DND-41 (cell line): ENCODE data around the gene LRRC51.
"Not testable (repeated sequence)": the region's sequence is repeated elsewhere in the genome, so short reads cannot be mapped to it uniquely, and the experiment has no call there.

Experiments
- CTCF ChIP-seq: IDR thresholded peaks from 2 replicates; pipeline ENCODE4 v1.5.1; 2012; ENCODE audit warnings: borderline replicate concordance, low read length, moderate library complexity, mild to moderate bottlenecking; ENCODE audit not compliant: poor library complexity, severe bottlenecking; ENCODE audit errors: extremely low read depth
- EZH2 ChIP-seq: IDR thresholded peaks from 3 replicates; pipeline ENCODE4 v1.6.1; 2012; ENCODE audit warnings: borderline replicate concordance, low read depth, mild to moderate bottlenecking, moderate library complexity, low read length, inconsistent platforms; ENCODE audit not compliant: severe bottlenecking

DNA sequence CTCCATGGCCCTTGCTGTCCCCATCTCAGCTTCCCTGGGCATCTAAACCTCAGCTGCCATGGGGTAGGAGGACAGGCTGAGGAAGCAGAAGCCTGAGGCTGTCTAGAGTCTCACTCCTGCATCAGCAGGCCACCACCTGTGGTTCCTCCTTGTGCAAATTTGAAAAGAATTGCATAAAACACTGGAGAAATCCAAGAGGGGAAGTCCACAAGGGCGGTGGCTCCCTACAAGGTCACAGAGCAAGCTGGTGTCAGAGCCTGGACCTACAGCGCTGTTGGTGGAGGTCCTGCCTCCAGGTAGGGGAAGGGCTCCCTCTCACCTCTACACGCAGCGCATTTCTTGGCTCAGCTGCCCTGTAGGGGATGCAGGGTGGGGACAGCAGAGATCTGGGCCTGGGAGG is 54.8 kb downstream of the LRRC51 start, which contains the start of gene FOLR3:
- TF ChIP-seq CTCF, EZH2: not testable (repeated sequence)
